Caco-2 (cell line): ENCODE results near the gene TM7SF3. TPM values are rescaled to one million over a fixed set of nuclear protein-coding genes. Genes with fewer than 3 reads are reported as not detected.

Source experiments
- BruUV-seq: library from RNA; stranded (reverse); fragments of 400-500 nt; replicated peaks from 2 replicates; lab custom pipeline; 2021; lab: Mats Ljungman, UMichigan
- CTCF ChIA-PET: fragments of 300-600 bp; sonication (Branson Sonifier 250); formaldehyde crosslinking; loops from one replicate; lab custom pipeline; 2022; ENCODE audit warnings: antibody characterized with exemption; lab: Charles Lee
- POLR2A ChIA-PET: fragments of 300-600 bp; sonication (Branson Sonifier 250); formaldehyde crosslinking; loops from one replicate; lab custom pipeline; 2022; ENCODE audit warnings: antibody characterized with exemption; lab: Charles Lee
- DNase-seq, 2 experiments: peaks; one replicate each; pipeline versions ENCODE4 v3.0.0 to v3.0.0-alpha.2; 2020 to 2022
- H3K27me3 ChIP-seq: replicated peaks from 2 replicates; pipeline ENCODE4 v1.6.0; 2011; ENCODE audit warnings: low read length; ENCODE audit not compliant: control insufficient read depth, insufficient read depth
- H3K36me3 ChIP-seq: 2 replicates; pipeline ENCODE4 v1.5.1; 2011; ENCODE audit warnings: low read length; ENCODE audit not compliant: control insufficient read depth, insufficient read depth
- H3K4me1 ChIP-seq: fragments of 250-450 bp; sonication (Bioruptor Pico); 2 replicates; pipeline ENCODE4 v1.5.1; 2020; ENCODE audit warnings: mild to moderate bottlenecking
- H3K4me3 ChIP-seq: 2 replicates; pipeline ENCODE4 v1.5.1; 2011; ENCODE audit warnings: low read depth, mild to moderate bottlenecking, control low read depth, low read length
- H3K9me3 ChIP-seq: fragments of 250-450 bp; sonication (Bioruptor Pico); 2 replicates; pipeline ENCODE4 v1.5.1; 2020; ENCODE audit warnings: mild to moderate bottlenecking, moderate library complexity
- H3K27ac Mint-ChIP-seq: one replicate; pipeline ENCODE4 v1.8.0; 2022; ENCODE audit warnings: mixed read lengths; ENCODE audit not compliant: unreplicated experiment
- H3K27me3 Mint-ChIP-seq: one replicate; pipeline ENCODE4 v1.8.0; 2022; ENCODE audit warnings: mixed read lengths; ENCODE audit not compliant: insufficient read depth, unreplicated experiment
- H3K36me3 Mint-ChIP-seq: one replicate; pipeline ENCODE4 v1.8.0; 2022; ENCODE audit warnings: mild to moderate bottlenecking, mixed read lengths; ENCODE audit not compliant: insufficient read depth, unreplicated experiment
- H3K4me1 Mint-ChIP-seq: one replicate; pipeline ENCODE4 v1.8.0; 2022; ENCODE audit warnings: low read depth, mixed read lengths; ENCODE audit not compliant: unreplicated experiment
- H3K4me3 Mint-ChIP-seq: one replicate; pipeline ENCODE4 v1.8.0; 2022; ENCODE audit warnings: mild to moderate bottlenecking, moderate library complexity, mixed read lengths; ENCODE audit not compliant: unreplicated experiment
- H3K9me3 Mint-ChIP-seq: one replicate; pipeline ENCODE4 v1.8.0; 2022; ENCODE audit warnings: mixed read lengths; ENCODE audit not compliant: unreplicated experiment
- intact Hi-C: fragments of 100-400 bp; cut with micrococcal nuclease; formaldehyde crosslinking; loops from one replicate; pipeline ENCODE4 v1.10.0; 2022; ENCODE audit not compliant: unreplicated experiment
- total RNA-seq: library from RNA; stranded (reverse); gene quantifications from 2 replicates; pipeline ENCODE4 v1.2.3, GENCODE V29; 2022
- TF ChIP-seq, protein P1 (sequence below), 2 experiments: fragments of 200-600 bp in 1 of 2; IDR thresholded peaks; 1 replicate in 1 of 2; 2 replicates in 1 of 2; pipeline versions ENCODE4 v1.5.1 to v1.8.0; 2011 to 2022; ENCODE audit warnings: antibody characterized with exemption in 1 of 2, control low read depth in 1 of 2, inconsistent platforms in 1 of 2, low read depth in 1 of 2, low read length in 1 of 2, mild to moderate bottlenecking in 1 of 2, moderate library complexity in 1 of 2; ENCODE audit not compliant: insufficient read depth in 1 of 2, severe bottlenecking in 1 of 2, unreplicated experiment in 1 of 2

Gene TM7SF3
- total RNA-seq, 1 experiment from 2014 or later = 83.0 TPM

DNA sequence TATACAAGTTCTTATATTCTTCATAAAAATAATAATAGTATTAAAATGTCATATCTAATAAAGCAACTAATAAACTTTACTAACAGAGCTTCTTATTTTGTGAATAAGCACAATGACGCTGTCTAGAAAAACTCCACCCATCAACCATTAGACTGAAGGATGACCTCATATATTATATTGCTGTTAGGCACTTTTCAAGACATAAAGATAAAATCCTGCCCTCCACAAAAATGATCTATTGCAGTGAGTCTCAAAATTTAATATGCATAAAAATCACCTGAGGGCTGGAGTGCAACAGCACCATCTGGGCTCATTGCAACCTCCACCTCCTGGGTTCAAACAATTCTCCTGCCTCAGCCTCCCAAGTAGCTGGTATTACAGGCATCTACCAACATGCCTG lies 20.1 kb downstream of the TM7SF3 start:
- Histone ChIP-seq H3K27me3 (no peaks in the 10 kb centered on the region), H3K4me3 (no peak overlapping the region), H3K4me1 (peaks cover 8% of the 10 kb centered on the region), H3K9me3 (no peaks in the 10 kb centered on the region), H3K36me3 (no peaks in the 10 kb centered on the region)
- ChIA-PET POLR2A (no interaction called here), CTCF (no interaction called here)
- peaks cover 13% of the 10 kb centered on the region for H3K4me1 Mint-ChIP-seq
- no peaks in the 10 kb centered on the region for H3K9me3 Mint-ChIP-seq
- no TSS peak for BruUV-seq
- no peaks in the 10 kb centered on the region for H3K27me3 Mint-ChIP-seq
- DNase-seq = no peak
- peaks cover 6% of the 10 kb centered on the region for H3K36me3 Mint-ChIP-seq
- no peak overlapping the region for H3K27ac Mint-ChIP-seq
- TF ChIP-seq, protein P1, sequence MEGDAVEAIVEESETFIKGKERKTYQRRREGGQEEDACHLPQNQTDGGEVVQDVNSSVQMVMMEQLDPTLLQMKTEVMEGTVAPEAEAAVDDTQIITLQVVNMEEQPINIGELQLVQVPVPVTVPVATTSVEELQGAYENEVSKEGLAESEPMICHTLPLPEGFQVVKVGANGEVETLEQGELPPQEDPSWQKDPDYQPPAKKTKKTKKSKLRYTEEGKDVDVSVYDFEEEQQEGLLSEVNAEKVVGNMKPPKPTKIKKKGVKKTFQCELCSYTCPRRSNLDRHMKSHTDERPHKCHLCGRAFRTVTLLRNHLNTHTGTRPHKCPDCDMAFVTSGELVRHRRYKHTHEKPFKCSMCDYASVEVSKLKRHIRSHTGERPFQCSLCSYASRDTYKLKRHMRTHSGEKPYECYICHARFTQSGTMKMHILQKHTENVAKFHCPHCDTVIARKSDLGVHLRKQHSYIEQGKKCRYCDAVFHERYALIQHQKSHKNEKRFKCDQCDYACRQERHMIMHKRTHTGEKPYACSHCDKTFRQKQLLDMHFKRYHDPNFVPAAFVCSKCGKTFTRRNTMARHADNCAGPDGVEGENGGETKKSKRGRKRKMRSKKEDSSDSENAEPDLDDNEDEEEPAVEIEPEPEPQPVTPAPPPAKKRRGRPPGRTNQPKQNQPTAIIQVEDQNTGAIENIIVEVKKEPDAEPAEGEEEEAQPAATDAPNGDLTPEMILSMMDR (IDR thresholded peaks at IDR 0.05; ENCODE audit: insufficient read depth in 1 of 2, low read depth in 1 of 2, low read length in 1 of 2, severe bottlenecking in 1 of 2, unreplicated experiment in 1 of 2) = no peak
- H3K4me3 Mint-ChIP-seq = no peak overlapping the region
- intact Hi-C loops = no loop called here

GRCh38 chr12:26991826-26992225 lies 22.4 kb downstream of the TM7SF3 start:
- BruUV-seq = no TSS peak
- CTCF ChIA-PET = no interaction called here

GRCh38 chr12:26989873-26990272 lies 24.3 kb downstream of the TM7SF3 start:
- Mint-ChIP-seq H3K4me3 (no peak overlapping the region), H3K4me1 (peaks cover 14% of the 10 kb centered on the region), H3K27me3 (no peaks in the 10 kb centered on the region), H3K27ac (peak overlapping the region; percentile 1), H3K36me3 (peaks cover 11% of the 10 kb centered on the region), H3K9me3 (no peaks in the 10 kb centered on the region)
- no peaks in the 10 kb centered on the region for H3K27me3 ChIP-seq
- peaks cover 11% of the 10 kb centered on the region for H3K4me1 ChIP-seq
- no peak overlapping the region for H3K4me3 ChIP-seq
- ChIA-PET POLR2A (no interaction called here), CTCF (interaction anchor here (1.0 kb wide), 1 partner anchor 24 kb away, joined by 5 read pairs; the partner anchor contains the start of gene TM7SF3)
- intact Hi-C loops = loop anchor here (2.0 kb wide), 1 partner anchor 13 kb away; no protein-coding TSS in a partner anchor
- H3K36me3 ChIP-seq = no peaks in the 10 kb centered on the region
- TF ChIP-seq, protein P1 (IDR thresholded peaks at IDR 0.05; ENCODE audit: insufficient read depth in 1 of 2, low read depth in 1 of 2, low read length in 1 of 2, severe bottlenecking in 1 of 2, unreplicated experiment in 1 of 2) = no peak
- DNase-seq = peak in 1 of 2 experiments; percentile 18
- BruUV-seq = no TSS peak
- H3K9me3 ChIP-seq = no peaks in the 10 kb centered on the region

More at GRCh38 chr12:26991826-26992225, 22.4 kb downstream of the TM7SF3 start:
- Mint-ChIP-seq H3K27me3 (no peaks in the 10 kb centered on the region), H3K27ac (no peak overlapping the region), H3K9me3 (no peaks in the 10 kb centered on the region), H3K36me3 (peaks cover 6% of the 10 kb centered on the region), H3K4me1 (peaks cover 14% of the 10 kb centered on the region), H3K4me3 (no peak overlapping the region)
- no peak for DNase-seq
- Histone ChIP-seq H3K27me3 (no peaks in the 10 kb centered on the region), H3K36me3 (no peaks in the 10 kb centered on the region), H3K9me3 (no peaks in the 10 kb centered on the region), H3K4me3 (no peak overlapping the region), H3K4me1 (peaks cover 11% of the 10 kb centered on the region)
- TF ChIP-seq, protein P1 (IDR thresholded peaks at IDR 0.05; ENCODE audit: insufficient read depth in 1 of 2, low read depth in 1 of 2, low read length in 1 of 2, severe bottlenecking in 1 of 2, unreplicated experiment in 1 of 2) = no peak
- POLR2A ChIA-PET = no interaction called here
- intact Hi-C loops = no loop called here
